H1 (cell line): ENCODE measurements around the gene SORL1-AS1.

Experiments
- CTCF ChIA-PET: fragments of 300-600 bp; sonication (Branson Sonifier 250); formaldehyde crosslinking; loops from one replicate; lab custom pipeline; 2021; ENCODE audit not compliant: partially characterized antibody; lab: Charles Lee
- POLR2A ChIA-PET: fragments of 300-600 bp; sonication (Branson Sonifier 250); formaldehyde crosslinking; loops from one replicate; lab custom pipeline; 2021; ENCODE audit warnings: inconsistent platforms; ENCODE audit not compliant: partially characterized antibody; lab: Charles Lee
- DNase-seq, 2 experiments: peaks; one replicate each; pipeline versions ENCODE4 v3.0.0 to v3.0.0-alpha.2; 2010 to 2022; ENCODE audit warnings: low spot score in 2 of 2, low read depth in 1 of 2, mixed read lengths in 1 of 2
- FAIRE-seq: peaks from 2 replicates; lab custom pipeline; 2011; peaks lifted over from hg19 to GRCh38; lab: Jason Lieb, UNC
- H2AFZ ChIP-seq: 2 replicates; pipeline ENCODE4 v1.8.1; 2012; ENCODE audit warnings: low read length, inconsistent platforms
- H2AK5ac ChIP-seq: 2 replicates; pipeline ENCODE4 v1.6.1; 2013; ENCODE audit warnings: low read depth, low read length
- H2BK120ac ChIP-seq: replicated peaks from 2 replicates; pipeline ENCODE3; 2013; ENCODE audit warnings: low read depth, low read length, inconsistent platforms
- H2BK12ac ChIP-seq: 2 replicates; pipeline ENCODE4 v1.6.1; 2013; ENCODE audit warnings: low read depth, low read length
- H2BK15ac ChIP-seq: 2 replicates; pipeline ENCODE4 v1.6.1; 2013; ENCODE audit warnings: low read length
- H2BK20ac ChIP-seq: 2 replicates; pipeline ENCODE4 v1.6.1; 2013; ENCODE audit warnings: low read length
- H2BK5ac ChIP-seq: 2 replicates; pipeline ENCODE4 v1.6.1; 2013; ENCODE audit warnings: low read depth, low read length
- H3K14ac ChIP-seq: 2 replicates; pipeline ENCODE4 v1.6.1; 2013; ENCODE audit warnings: inconsistent platforms; ENCODE audit not compliant: insufficient read length
- H3K18ac ChIP-seq: 2 replicates; pipeline ENCODE4 v1.6.1; 2013; ENCODE audit warnings: low read length; ENCODE audit errors: extremely low read depth
- H3K23ac ChIP-seq: 2 replicates; pipeline ENCODE4 v1.6.1; 2013; ENCODE audit warnings: inconsistent platforms; ENCODE audit not compliant: insufficient read length
- H3K23me2 ChIP-seq: 2 replicates; pipeline ENCODE4 v1.6.1; 2013; ENCODE audit warnings: low read depth, low read length
- H3K27ac ChIP-seq: 2 replicates; pipeline ENCODE4 v1.6.1; 2011; ENCODE audit warnings: low read depth, low read length, inconsistent platforms
- H3K27me3 ChIP-seq, 4 experiments: replicated peaks in 1 of 4; 1 replicate in 1 of 4; 2 replicates in 3 of 4; pipeline versions ENCODE4 v1.6.1 to v1.8.1; 2011 to 2013; ENCODE audit warnings: low read length in 3 of 4, mild to moderate bottlenecking in 3 of 4, inconsistent platforms in 2 of 4, mixed read lengths in 2 of 4, moderate library complexity in 1 of 4; ENCODE audit not compliant: control insufficient read depth in 3 of 4, insufficient read depth in 3 of 4; ENCODE audit errors: extremely low read depth in 1 of 4
- H3K36me3 ChIP-seq, 4 experiments: 2 replicates each; pipeline versions ENCODE4 v1.6.1 to v1.8.1; 2011 to 2013; ENCODE audit warnings: mild to moderate bottlenecking in 4 of 4, low read length in 3 of 4, moderate library complexity in 2 of 4, control low read depth in 1 of 4, inconsistent platforms in 1 of 4; ENCODE audit not compliant: insufficient read depth in 4 of 4, control insufficient read depth in 2 of 4
- H3K4ac ChIP-seq: replicated peaks from 2 replicates; pipeline ENCODE3; 2013; ENCODE audit warnings: low read length, low read depth, mixed read lengths, inconsistent platforms; ENCODE audit not compliant: insufficient read length
- H3K4me1 ChIP-seq, 4 experiments: replicated peaks in 1 of 4; 1 replicate in 1 of 4; 2 replicates in 3 of 4; pipeline versions ENCODE4 v1.6.1 to v1.8.1; 2011 to 2013; ENCODE audit warnings: low read length in 3 of 4, inconsistent platforms in 2 of 4, mixed read lengths in 1 of 4; ENCODE audit not compliant: insufficient read depth in 4 of 4, control insufficient read depth in 3 of 4
- H3K4me2 ChIP-seq, 2 experiments: 2 replicates each; pipeline versions ENCODE4 v1.6.1 to v1.8.1; 2011 to 2013; ENCODE audit warnings: low read depth in 2 of 2, low read length in 2 of 2, control low read depth in 1 of 2, inconsistent platforms in 1 of 2, mild to moderate bottlenecking in 1 of 2; ENCODE audit not compliant: insufficient read depth in 1 of 2
- H3K4me3 ChIP-seq, 4 experiments: fragments of 200-600, 300-600 bp in 1 of 4; sonication (generic), shearing (Covaris generic), sonication (Bioruptor Twin) in 1 of 4; 2 replicates each; pipeline versions ENCODE4 v1.5.1 to v1.8.1; 2011 to 2016; ENCODE audit warnings: low read length in 4 of 4, low read depth in 3 of 4, control low read depth in 2 of 4, inconsistent platforms in 2 of 4, mild to moderate bottlenecking in 2 of 4, mixed read lengths in 1 of 4, moderate library complexity in 1 of 4; ENCODE audit not compliant: insufficient read depth in 2 of 4; ENCODE audit errors: extremely low read depth in 1 of 4
- H3K56ac ChIP-seq: replicated peaks from 2 replicates; pipeline ENCODE3; 2013; ENCODE audit warnings: low read depth, mild to moderate bottlenecking, mixed read lengths, low read length, inconsistent platforms; ENCODE audit not compliant: insufficient read length
- H3K79me1 ChIP-seq: 2 replicates; pipeline ENCODE4 v1.6.1; 2013; ENCODE audit warnings: low read depth, low read length, control low read depth
- H3K79me2 ChIP-seq, 2 experiments: 2 replicates each; pipeline versions ENCODE4 v1.6.1 to v1.8.1; 2012 to 2013; ENCODE audit warnings: low read length in 2 of 2, mild to moderate bottlenecking in 2 of 2, inconsistent platforms in 1 of 2; ENCODE audit not compliant: insufficient read depth in 2 of 2, control insufficient read depth in 1 of 2
- H3K9ac ChIP-seq, 4 experiments: replicated peaks in 1 of 4; 1 replicate in 1 of 4; 2 replicates in 3 of 4; pipeline versions ENCODE4 v1.6.1 to v1.8.1; 2011 to 2013; ENCODE audit warnings: low read depth in 3 of 4, low read length in 3 of 4, control low read depth in 2 of 4, mild to moderate bottlenecking in 2 of 4, moderate library complexity in 2 of 4, inconsistent platforms in 1 of 4; ENCODE audit errors: extremely low read depth in 1 of 4
- H3K9me3 ChIP-seq, 2 experiments: 2 replicates each; pipeline versions ENCODE4 v1.6.1 to v1.8.1; 2012 to 2013; ENCODE audit warnings: mild to moderate bottlenecking in 2 of 2, moderate library complexity in 2 of 2, control low read depth in 1 of 2, inconsistent platforms in 1 of 2, low read depth in 1 of 2, low read length in 1 of 2, mixed read lengths in 1 of 2; ENCODE audit not compliant: insufficient read depth in 2 of 2
- H4K20me1 ChIP-seq, 2 experiments: replicated peaks in 1 of 2; 2 replicates each; pipeline versions ENCODE3 to v1.8.1; 2011 to 2013; ENCODE audit warnings: inconsistent platforms in 2 of 2, low read length in 2 of 2, mild to moderate bottlenecking in 1 of 2; ENCODE audit not compliant: insufficient read depth in 2 of 2, control insufficient read depth in 1 of 2
- H4K5ac ChIP-seq: 2 replicates; pipeline ENCODE4 v1.6.1; 2013; ENCODE audit warnings: low read length, low read depth, mixed read lengths, inconsistent platforms; ENCODE audit not compliant: insufficient read length
- H4K8ac ChIP-seq: 2 replicates; pipeline ENCODE4 v1.8.0; 2013; ENCODE audit warnings: mild to moderate bottlenecking, moderate library complexity, low read length, inconsistent platforms; ENCODE audit not compliant: insufficient read depth; ENCODE audit errors: extremely low read depth
- H4K91ac ChIP-seq: replicated peaks from 2 replicates; pipeline ENCODE3; 2013; ENCODE audit warnings: low read length, mixed read lengths, inconsistent platforms; ENCODE audit not compliant: insufficient read length
- CEBPB ChIP-seq: IDR thresholded peaks from 2 replicates; pipeline ENCODE4 v1.6.1; 2012; ENCODE audit warnings: low read depth, low read length
- GTF2F1 ChIP-seq: IDR thresholded peaks from 2 replicates; pipeline ENCODE4 v1.6.1; 2012; ENCODE audit warnings: low read depth, low read length, improper control_type of control experiment, borderline replicate concordance
- JUN ChIP-seq: IDR thresholded peaks from 2 replicates; pipeline ENCODE4 v1.6.1; 2011; ENCODE audit warnings: low read depth, mild to moderate bottlenecking, improper control_type of control experiment, low read length
- NRF1 ChIP-seq: IDR thresholded peaks from 2 replicates; pipeline ENCODE4 v1.6.1; 2011; ENCODE audit warnings: mild to moderate bottlenecking, low read depth, low read length, improper control_type of control experiment
- POLR2A ChIP-seq, 2 experiments: IDR thresholded peaks; 1 replicate in 1 of 2; 2 replicates in 1 of 2; pipeline ENCODE4 v1.6.1; 2011; ENCODE audit warnings: low read depth in 2 of 2, low read length in 2 of 2, mild to moderate bottlenecking in 2 of 2; ENCODE audit errors: control extremely low read depth in 1 of 2
- SP2 ChIP-seq: IDR thresholded peaks from 2 replicates; pipeline ENCODE4 v1.6.1; 2012; ENCODE audit warnings: mild to moderate bottlenecking, low read length, inconsistent platforms
- TAF7 ChIP-seq: optimal IDR thresholded peaks from 2 replicates; pipeline ENCODE3; 2011; ENCODE audit warnings: low read depth, mild to moderate bottlenecking, inconsistent platforms, low read length, moderate library complexity, borderline replicate concordance
- YY1 ChIP-seq: IDR thresholded peaks from 2 replicates; pipeline ENCODE4 v1.6.1; 2011; ENCODE audit warnings: low read depth, mild to moderate bottlenecking, low read length
- ZNF274 ChIP-seq: IDR thresholded peaks from 2 replicates; pipeline ENCODE4 v1.7.0; 2012; ENCODE audit warnings: low read length, borderline replicate concordance; ENCODE audit errors: extremely low read depth
- WGBS, 2 experiments: shearing (Covaris generic) in 1 of 2; methylation state at CpG; one replicate each; pipeline versions ENCODE4 v1.1.6 to v1.1.7; 2013 to 2015; ENCODE audit warnings: low lambda C conversion rate in 2 of 2, mixed read lengths in 2 of 2, inconsistent platforms in 1 of 2, low coverage in 1 of 2, missing lambda C conversion rate in 1 of 2; ENCODE audit not compliant: insufficient replicate concordance in 2 of 2, insufficient coverage in 1 of 2, insufficient read length in 1 of 2; ENCODE audit errors: extremely low coverage in 1 of 2, missing lambda C conversion rate in 1 of 2; 5-methylcytosine and 5-hydroxymethylcytosine counted together

The SORL1-AS1 gene

GRCh38 chr11:121500717-121501116 lies 48.0 kb upstream of the SORL1-AS1 start:
- Histone ChIP-seq H2BK15ac (no peak overlapping the region), H3K27me3 (no peaks in the 10 kb centered on the region), H3K9ac (no peak overlapping the region), H3K18ac (no peak overlapping the region), H3K36me3 (peaks cover 3 to 47% (median 22%) of the 10 kb centered on the region in 4 experiments; a peak in 5 of 8 replicates), H2AFZ (no peak overlapping the region), H4K5ac (no peak overlapping the region), H2BK12ac (no peak overlapping the region), H4K91ac (no peak overlapping the region), H3K9me3 (peaks cover 0 to under 1% of the 10 kb centered on the region in 2 experiments; a peak in 1 of 4 replicates), H2BK5ac (no peak overlapping the region), H3K4me1 (peaks cover 0 to 4% (median 0%) of the 10 kb centered on the region in 4 experiments; a peak in 1 of 7 replicates), H3K79me2 (no peaks in the 10 kb centered on the region; a peak in 1 of 4 replicates), H4K20me1 (no peaks in the 10 kb centered on the region), H3K14ac (no peak overlapping the region), H2BK120ac (no peak overlapping the region), H3K79me1 (no peaks in the 10 kb centered on the region), H3K4ac (no peak overlapping the region), H3K23me2 (no peaks in the 10 kb centered on the region), H2BK20ac (no peak overlapping the region), H4K8ac (no peak overlapping the region), H3K23ac (no peak overlapping the region), H3K4me3 (no peak overlapping the region), H3K4me2 (no peak overlapping the region), H2AK5ac (no peak overlapping the region), H3K56ac (no peak overlapping the region), H3K27ac (no peak overlapping the region)
- DNase-seq (no peak), FAIRE-seq (no peak)
- CTCF ChIA-PET = interaction anchor here (0.9 kb wide), 1 partner anchor 40 kb away, joined by 4 read pairs; no protein-coding TSS in a partner anchor
- 94% methylated on average over 1 of the region's 1 CpG; no CpG with 5 or more reads in 1 of the 2 experiments for WGBS, 2 experiments
- POLR2A ChIA-PET = no interaction called here
- TF ChIP-seq POLR2A (IDR thresholded peaks at IDR 0.05; ENCODE audit: control extremely low read depth in 1 of 2, low read depth in 2 of 2, low read length in 2 of 2) = no peak
- TF ChIP-seq JUN = no peak
- no peak for TF ChIP-seq YY1
- TF ChIP-seq GTF2F1 = no peak
- TF ChIP-seq TAF7 = no peak
- TF ChIP-seq NRF1 = no peak
- TF ChIP-seq ZNF274 = no peak
- TF ChIP-seq SP2 = no peak
- no peak for TF ChIP-seq CEBPB
